PFSK-1 (cell line): ENCODE results near the gene ACAP3.

Experiments used
- FOXP2 ChIP-seq: optimal IDR thresholded peaks from 2 replicates; pipeline ENCODE3; 2011; ENCODE audit warnings: borderline replicate concordance, control low read depth, inconsistent platforms; ENCODE audit not compliant: insufficient read depth; ENCODE audit errors: extremely low read length, extremely low read depth
- POLR2AphosphoS5 ChIP-seq: IDR thresholded peaks from 2 replicates; pipeline ENCODE4 v1.6.1; 2012; ENCODE audit warnings: low read depth, mild to moderate bottlenecking, control low read depth, low read length, moderate library complexity
- SIN3A ChIP-seq: IDR thresholded peaks from 2 replicates; pipeline ENCODE4 v1.6.1; 2012; ENCODE audit warnings: mild to moderate bottlenecking, low read length, moderate library complexity, borderline replicate concordance; ENCODE audit not compliant: insufficient read depth
- TAF1 ChIP-seq: IDR thresholded peaks from 2 replicates; pipeline ENCODE4 v1.6.1; 2012; ENCODE audit warnings: low read length, control low read depth, borderline replicate concordance; ENCODE audit not compliant: insufficient read depth
- TF ChIP-seq, protein P1 (sequence below), 2 experiments: IDR thresholded peaks; 2 replicates each; pipeline versions ENCODE4 v1.6.1 to v1.8.0; 2011 to 2012; ENCODE audit warnings: low read depth in 2 of 2, low read length in 2 of 2, control low read depth in 1 of 2, inconsistent platforms in 1 of 2, mild to moderate bottlenecking in 1 of 2, moderate library complexity in 1 of 2; ENCODE audit not compliant: insufficient read depth in 1 of 2

Gene ACAP3

DNA sequence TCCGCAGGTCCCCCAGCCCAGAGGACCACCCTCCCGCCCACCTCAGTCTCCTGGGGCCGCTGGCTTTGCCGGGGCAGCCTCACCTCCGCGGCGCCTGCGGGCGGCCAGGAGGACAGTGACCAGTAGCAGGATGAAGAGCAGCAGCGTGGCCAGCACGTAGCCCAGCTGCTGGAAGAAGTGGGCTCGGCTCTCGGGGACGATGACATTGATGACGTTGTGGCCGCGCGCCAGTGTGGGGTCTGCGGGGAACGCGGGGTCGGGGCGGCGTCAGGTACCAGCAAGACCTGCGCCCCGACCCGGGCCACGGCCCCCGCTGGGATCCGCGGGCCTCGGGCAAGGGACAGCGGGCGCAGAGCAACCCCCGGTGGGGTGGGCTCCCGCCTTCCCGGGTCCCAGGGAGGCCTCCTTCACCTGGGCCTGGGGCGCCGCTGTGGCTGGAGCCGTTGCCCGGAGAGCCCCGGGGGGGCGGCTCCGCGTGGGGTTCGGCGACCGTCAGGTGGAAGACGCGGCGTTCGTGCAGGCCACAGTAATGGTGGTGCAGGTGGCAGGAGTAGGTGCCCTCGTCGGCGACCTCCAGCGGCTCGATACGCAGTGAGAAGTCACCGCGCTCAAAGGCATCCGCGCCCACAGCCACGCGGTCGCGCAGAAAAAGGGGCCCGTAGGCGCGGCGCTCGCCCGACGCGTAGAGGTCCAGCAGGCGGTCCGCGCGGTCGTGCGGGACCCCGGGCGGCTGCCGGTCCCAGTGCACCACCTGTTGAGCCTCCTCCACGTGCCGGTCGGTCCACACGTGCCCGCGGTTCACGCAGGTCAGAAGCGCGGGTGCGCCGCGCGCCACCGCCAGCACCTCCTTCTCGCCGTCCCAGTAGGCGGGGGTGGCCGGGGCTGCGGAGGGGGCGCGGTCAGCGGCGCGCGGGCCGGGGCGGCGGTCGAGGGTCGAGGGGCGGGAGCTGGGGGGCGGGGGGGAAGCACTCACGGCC lies 46.8 kb upstream of the ACAP3 start:
- TF ChIP-seq SIN3A (no peak), TAF1 (no peak), POLR2AphosphoS5 (no peak), FOXP2 (no peak)
- TF ChIP-seq, protein P1, sequence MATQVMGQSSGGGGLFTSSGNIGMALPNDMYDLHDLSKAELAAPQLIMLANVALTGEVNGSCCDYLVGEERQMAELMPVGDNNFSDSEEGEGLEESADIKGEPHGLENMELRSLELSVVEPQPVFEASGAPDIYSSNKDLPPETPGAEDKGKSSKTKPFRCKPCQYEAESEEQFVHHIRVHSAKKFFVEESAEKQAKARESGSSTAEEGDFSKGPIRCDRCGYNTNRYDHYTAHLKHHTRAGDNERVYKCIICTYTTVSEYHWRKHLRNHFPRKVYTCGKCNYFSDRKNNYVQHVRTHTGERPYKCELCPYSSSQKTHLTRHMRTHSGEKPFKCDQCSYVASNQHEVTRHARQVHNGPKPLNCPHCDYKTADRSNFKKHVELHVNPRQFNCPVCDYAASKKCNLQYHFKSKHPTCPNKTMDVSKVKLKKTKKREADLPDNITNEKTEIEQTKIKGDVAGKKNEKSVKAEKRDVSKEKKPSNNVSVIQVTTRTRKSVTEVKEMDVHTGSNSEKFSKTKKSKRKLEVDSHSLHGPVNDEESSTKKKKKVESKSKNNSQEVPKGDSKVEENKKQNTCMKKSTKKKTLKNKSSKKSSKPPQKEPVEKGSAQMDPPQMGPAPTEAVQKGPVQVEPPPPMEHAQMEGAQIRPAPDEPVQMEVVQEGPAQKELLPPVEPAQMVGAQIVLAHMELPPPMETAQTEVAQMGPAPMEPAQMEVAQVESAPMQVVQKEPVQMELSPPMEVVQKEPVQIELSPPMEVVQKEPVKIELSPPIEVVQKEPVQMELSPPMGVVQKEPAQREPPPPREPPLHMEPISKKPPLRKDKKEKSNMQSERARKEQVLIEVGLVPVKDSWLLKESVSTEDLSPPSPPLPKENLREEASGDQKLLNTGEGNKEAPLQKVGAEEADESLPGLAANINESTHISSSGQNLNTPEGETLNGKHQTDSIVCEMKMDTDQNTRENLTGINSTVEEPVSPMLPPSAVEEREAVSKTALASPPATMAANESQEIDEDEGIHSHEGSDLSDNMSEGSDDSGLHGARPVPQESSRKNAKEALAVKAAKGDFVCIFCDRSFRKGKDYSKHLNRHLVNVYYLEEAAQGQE (IDR thresholded peaks at IDR 0.05; ENCODE audit: insufficient read depth in 1 of 2, low read depth in 2 of 2, low read length in 2 of 2), result no peak

- TF ChIP-seq FOXP2 (no peak), POLR2AphosphoS5 (no peak), TAF1 (no peak), SIN3A (no peak)
- TF ChIP-seq, protein P1 (IDR thresholded peaks at IDR 0.05; ENCODE audit: insufficient read depth in 1 of 2, low read depth in 2 of 2, low read length in 2 of 2), result no peak
Observed at GRCh38 chr1:1353389-1354151, 45.8 kb upstream of the ACAP3 start.

DNA sequence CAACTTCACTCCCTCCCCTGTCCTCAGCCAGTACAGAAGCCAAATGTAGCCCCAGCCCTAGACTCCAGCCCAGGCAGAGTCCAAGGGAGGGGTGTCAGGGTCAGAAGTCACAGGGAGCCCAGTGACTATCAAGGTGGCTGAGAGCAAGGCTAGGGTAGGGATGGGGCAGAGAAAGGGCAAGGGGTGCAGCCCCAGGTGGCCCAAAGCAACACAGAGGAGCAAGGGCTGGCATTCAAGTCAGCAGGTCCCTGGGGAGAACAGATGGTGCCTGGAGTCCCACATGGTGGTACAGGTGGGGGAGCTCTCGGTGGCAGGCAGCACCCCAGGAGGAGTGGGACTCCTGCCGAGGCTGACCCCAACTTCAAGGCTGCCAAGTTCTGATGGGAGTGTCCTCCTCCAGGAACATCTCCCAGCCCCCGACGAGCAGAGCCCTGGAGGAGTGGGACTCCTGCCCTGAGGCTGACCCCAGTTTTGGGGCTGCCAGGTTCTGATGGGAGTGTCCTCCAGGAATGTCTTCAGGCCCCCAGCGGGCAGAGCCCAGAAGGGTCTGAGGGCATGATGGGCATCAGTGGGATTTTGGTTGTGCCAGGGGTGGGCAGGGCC lies 45.2 kb upstream of the ACAP3 start:
- no peak for TF ChIP-seq FOXP2
- TF ChIP-seq SIN3A, result no peak
- TF ChIP-seq, protein P1 (IDR thresholded peaks at IDR 0.05; ENCODE audit: insufficient read depth in 1 of 2, low read depth in 2 of 2, low read length in 2 of 2), result no peak
- TF ChIP-seq POLR2AphosphoS5, result no peak
- no peak for TF ChIP-seq TAF1

GRCh38 chr1:1351511-1352427 lies 44.0 kb upstream of the ACAP3 start:
- TF ChIP-seq TAF1 (no peak), FOXP2 (no peak), POLR2AphosphoS5 (peak; percentile 49), SIN3A (no peak)
- TF ChIP-seq, protein P1 (IDR thresholded peaks at IDR 0.05; ENCODE audit: insufficient read depth in 1 of 2, low read depth in 2 of 2, low read length in 2 of 2), result no peak
